H9 (cell line): ENCODE measurements around the gene TRMU. TPM values are rescaled to one million over a fixed set of nuclear protein-coding genes. Genes with fewer than 3 reads are reported as not detected.

Source experiments
- DNase-seq: peaks from one replicate; pipeline ENCODE4 v3.0.0-alpha.2; 2017
- H2AFZ ChIP-seq: one replicate; pipeline ENCODE4 v1.6.1; 2013; ENCODE audit warnings: mild to moderate bottlenecking, low read length, control low read depth, moderate library complexity
- H2AK5ac ChIP-seq: 2 replicates; pipeline ENCODE4 v1.6.1; 2013; ENCODE audit warnings: low read length, control low read depth, mixed read lengths; ENCODE audit not compliant: insufficient read length
- H2BK120ac ChIP-seq: one replicate; pipeline ENCODE4 v1.6.1; 2013; ENCODE audit warnings: low read depth, mild to moderate bottlenecking, low read length, control low read depth, inconsistent platforms; ENCODE audit not compliant: poor library complexity, severe bottlenecking
- H2BK12ac ChIP-seq: 2 replicates; pipeline ENCODE4 v1.6.1; 2013; ENCODE audit warnings: low read length, control low read depth, mixed read lengths, low read depth; ENCODE audit not compliant: insufficient read length
- H2BK15ac ChIP-seq: 2 replicates; pipeline ENCODE4 v1.6.1; 2013; ENCODE audit warnings: low read depth, low read length, control low read depth
- H2BK20ac ChIP-seq: one replicate; pipeline ENCODE4 v1.6.1; 2013; ENCODE audit warnings: low read depth, mild to moderate bottlenecking, low read length, control low read depth, inconsistent platforms; ENCODE audit not compliant: poor library complexity, severe bottlenecking
- H2BK5ac ChIP-seq: 2 replicates; pipeline ENCODE4 v1.6.1; 2013; ENCODE audit warnings: low read length, control low read depth, mixed read lengths; ENCODE audit not compliant: insufficient read length
- H3K14ac ChIP-seq: 2 replicates; pipeline ENCODE4 v1.6.1; 2013; ENCODE audit warnings: low read length, control low read depth; ENCODE audit not compliant: insufficient read depth
- H3K18ac ChIP-seq: 2 replicates; pipeline ENCODE4 v1.6.1; 2013; ENCODE audit warnings: low read depth, mild to moderate bottlenecking, mixed read lengths, low read length, control low read depth; ENCODE audit not compliant: insufficient read length
- H3K23ac ChIP-seq: 2 replicates; pipeline ENCODE4 v1.6.1; 2013; ENCODE audit warnings: low read length, control low read depth, mixed read lengths, low read depth; ENCODE audit not compliant: insufficient read length
- H3K23me2 ChIP-seq: 2 replicates; pipeline ENCODE4 v1.6.1; 2013; ENCODE audit warnings: low read depth, mild to moderate bottlenecking, mixed read lengths, low read length, control low read depth; ENCODE audit not compliant: insufficient read length, poor library complexity, severe bottlenecking
- H3K27ac ChIP-seq: 2 replicates; pipeline ENCODE4 v1.5.1; 2013; ENCODE audit warnings: low read length, control low read depth, mixed read lengths, low read depth; ENCODE audit not compliant: insufficient read length
- H3K27me3 ChIP-seq: 2 replicates; pipeline ENCODE4 v1.6.1; 2013; ENCODE audit warnings: low read length, control low read depth, inconsistent platforms; ENCODE audit not compliant: insufficient read depth
- H3K4ac ChIP-seq: 2 replicates; pipeline ENCODE4 v1.6.1; 2013; ENCODE audit warnings: low read depth, mild to moderate bottlenecking, control low read depth, inconsistent platforms, low read length, moderate library complexity
- H3K4me1 ChIP-seq: 2 replicates; pipeline ENCODE4 v1.6.1; 2013; ENCODE audit warnings: low read length, control low read depth, inconsistent platforms; ENCODE audit not compliant: insufficient read depth
- H3K4me2 ChIP-seq: 2 replicates; pipeline ENCODE4 v1.6.1; 2013; ENCODE audit warnings: low read length, control low read depth, mixed read lengths; ENCODE audit not compliant: insufficient read length, insufficient read depth
- H3K56ac ChIP-seq: 2 replicates; pipeline ENCODE4 v1.6.1; 2013; ENCODE audit warnings: low read depth, mild to moderate bottlenecking, mixed read lengths, low read length, control low read depth; ENCODE audit not compliant: insufficient read length
- H3K79me1 ChIP-seq: 2 replicates; pipeline ENCODE4 v1.6.1; 2013; ENCODE audit warnings: low read depth, mild to moderate bottlenecking, moderate library complexity, low read length, control low read depth, inconsistent platforms; ENCODE audit not compliant: insufficient read depth, poor library complexity, severe bottlenecking
- H3K79me2 ChIP-seq: 2 replicates; pipeline ENCODE4 v1.6.1; 2013; ENCODE audit warnings: low read length, control low read depth, inconsistent platforms; ENCODE audit not compliant: insufficient read depth
- H3K9ac ChIP-seq: 2 replicates; pipeline ENCODE4 v1.6.1; 2013; ENCODE audit warnings: low read length, control low read depth, mixed read lengths; ENCODE audit not compliant: insufficient read length; ENCODE audit errors: extremely low read depth
- H3K9me3 ChIP-seq: one replicate; pipeline ENCODE4 v1.6.1; 2013; ENCODE audit warnings: low read depth, low read length, inconsistent platforms; ENCODE audit not compliant: control insufficient read depth
- H3T11ph ChIP-seq: one replicate; pipeline ENCODE4 v1.6.1; 2013; ENCODE audit warnings: mild to moderate bottlenecking, low read length, control low read depth, inconsistent platforms
- H4K20me1 ChIP-seq: one replicate; pipeline ENCODE4 v1.6.1; 2013; ENCODE audit not compliant: control insufficient read depth, insufficient read length, insufficient read depth
- H4K5ac ChIP-seq: 2 replicates; pipeline ENCODE4 v1.6.1; 2013; ENCODE audit warnings: low read depth, mild to moderate bottlenecking, mixed read lengths, low read length, control low read depth; ENCODE audit not compliant: insufficient read length
- H4K8ac ChIP-seq: replicated peaks from 2 replicates; pipeline ENCODE4 v1.6.1; 2013; ENCODE audit warnings: low read length, control low read depth, mixed read lengths, low read depth; ENCODE audit not compliant: insufficient read length
- H4K91ac ChIP-seq: 2 replicates; pipeline ENCODE4 v1.6.1; 2013; ENCODE audit warnings: low read depth, mild to moderate bottlenecking, moderate library complexity, mixed read lengths, low read length, control low read depth; ENCODE audit not compliant: insufficient read length
- H3K27ac Mint-ChIP-seq, 3 experiments: 2 replicates in 2 of 3; 3 replicates in 1 of 3; pipeline ENCODE4 v1.8.0; 2020 to 2021; ENCODE audit warnings: mixed read lengths in 3 of 3, mild to moderate bottlenecking in 1 of 3, moderate library complexity in 1 of 3
- H3K27me3 Mint-ChIP-seq: 2 replicates; pipeline ENCODE4 v1.8.0; 2021; ENCODE audit warnings: low read depth, mild to moderate bottlenecking, moderate library complexity, mixed read lengths
- H3K36me3 Mint-ChIP-seq, 3 experiments: 2 replicates in 2 of 3; 3 replicates in 1 of 3; pipeline ENCODE4 v1.8.0; 2020 to 2021; ENCODE audit warnings: low read depth in 3 of 3, mixed read lengths in 3 of 3; ENCODE audit not compliant: insufficient read depth in 1 of 3
- H3K4me1 Mint-ChIP-seq, 2 experiments: 2 replicates each; pipeline ENCODE4 v1.8.0; 2020; ENCODE audit warnings: mixed read lengths in 2 of 2
- H3K4me3 Mint-ChIP-seq, 2 experiments: 2 replicates in 1 of 2; 3 replicates in 1 of 2; pipeline ENCODE4 v1.8.0; 2020 to 2021; ENCODE audit warnings: mild to moderate bottlenecking in 2 of 2, mixed read lengths in 2 of 2, moderate library complexity in 1 of 2
- H3K9me3 Mint-ChIP-seq, 2 experiments: 2 replicates in 1 of 2; 3 replicates in 1 of 2; pipeline ENCODE4 v1.8.0; 2020; ENCODE audit warnings: mild to moderate bottlenecking in 2 of 2, mixed read lengths in 2 of 2, moderate library complexity in 1 of 2
- CTCF ChIP-seq: fragments of 200-600 bp; sonication (generic); conservative IDR thresholded peaks from 3 replicates; pipeline ENCODE4 v1.8.0; 2021; ENCODE audit warnings: antibody characterized with exemption, mild to moderate bottlenecking
- WGBS: extraction: QIAGEN DNeasy Blood & Tissue Kit; methylation state at CpG from one replicate; pipeline ENCODE4 v1.1.7; 2013; ENCODE audit warnings: missing lambda C conversion rate, low lambda C conversion rate, mixed read lengths; ENCODE audit not compliant: insufficient read length; ENCODE audit errors: extremely low coverage; 5-methylcytosine and 5-hydroxymethylcytosine counted together
- total RNA-seq: library from RNA; stranded (reverse); gene quantifications from 2 replicates; pipeline ENCODE4 v1.2.1, GENCODE V29; 2021

Gene TRMU
- total RNA-seq, 1 experiment from 2014 or later, result 86.3 TPM

- Histone ChIP-seq H3K9me3 (no peaks in the 10 kb centered on the region), H3K4ac (no peak overlapping the region), H2BK15ac (no peak overlapping the region), H3K14ac (no peak overlapping the region), H4K5ac (no peak overlapping the region), H3K4me1 (no peaks in the 10 kb centered on the region), H3K56ac (no peak overlapping the region), H4K8ac (no peak overlapping the region), H3K9ac (no peak overlapping the region), H3K79me2 (no peaks in the 10 kb centered on the region), H2AK5ac (no peak overlapping the region), H3K18ac (no peak overlapping the region), H3K79me1 (no peaks in the 10 kb centered on the region), H3T11ph (no peak overlapping the region), H2BK12ac (no peak overlapping the region), H4K91ac (no peak overlapping the region), H3K27ac (no peak overlapping the region), H2AFZ (no peak overlapping the region), H4K20me1 (no peaks in the 10 kb centered on the region), H3K4me2 (no peak overlapping the region), H2BK120ac (no peak overlapping the region), H3K23ac (no peak overlapping the region), H3K23me2 (no peaks in the 10 kb centered on the region), H2BK5ac (no peak overlapping the region), H2BK20ac (no peak overlapping the region), H3K27me3 (no peaks in the 10 kb centered on the region)
- Mint-ChIP-seq H3K9me3 (no peaks in the 10 kb centered on the region), H3K36me3 (peaks cover 13 to 44% (median 37%) of the 10 kb centered on the region in 3 experiments; a peak in 6 of 7 replicates), H3K27ac (peak overlapping the region in 1 of 3 experiments; percentile 72; a peak in 1 of 7 replicates), H3K4me3 (no peak overlapping the region), H3K4me1 (no peaks in the 10 kb centered on the region), H3K27me3 (no peaks in the 10 kb centered on the region; the same call in 1 of the 2 replicates)
- TF ChIP-seq CTCF, result no peak
- whole genome bisulfite sequencing, result no CpG with 5 or more reads among the region's 3 CpGs
- no peak for DNase-seq
These were observed 49.5 kb upstream of the TRMU start for GRCh38 chr22:46286006-46286405.
